Measurements from ENCODE around the gene RARG. TPM values are rescaled to one million over a fixed set of nuclear protein-coding genes. Genes with fewer than 3 reads are reported as not detected.

The RARG gene
- total RNA-seq, 1 donor from 2014 or later: 16.9 TPM

GRCh38 chr12:53197011-53197640 is 34.9 kb downstream of the RARG start:
- intact Hi-C loops (cut with micrococcal nuclease): loop anchor here (10.0 kb wide), 1 partner anchor 132 kb away; no protein-coding TSS in a partner anchor
- ATAC-seq: no peak
- no peak for DNase-seq

- intact Hi-C loops (cut with micrococcal nuclease): loop anchor here (10.0 kb wide), 1 partner anchor 132 kb away; no protein-coding TSS in a partner anchor
- DNase-seq: no peak
- ATAC-seq: no peak
Observed at GRCh38 chr12:53196486-53196885, 35.5 kb downstream of the RARG start.

GRCh38 chr12:53195516-53196420 is 36.2 kb downstream of the RARG start:
- DNase-seq (no peak), ATAC-seq (no peak)
- intact Hi-C loops (cut with micrococcal nuclease): loop anchor here (10.0 kb wide), 1 partner anchor 131 kb away; no protein-coding TSS in a partner anchor

GRCh38 chr12:53194973-53195372 is 37.0 kb downstream of the RARG start:
- DNase-seq (no peak), ATAC-seq (no peak)
- intact Hi-C loops (cut with micrococcal nuclease): loop anchor here (10.0 kb wide), 1 partner anchor 130 kb away; no protein-coding TSS in a partner anchor

DNA sequence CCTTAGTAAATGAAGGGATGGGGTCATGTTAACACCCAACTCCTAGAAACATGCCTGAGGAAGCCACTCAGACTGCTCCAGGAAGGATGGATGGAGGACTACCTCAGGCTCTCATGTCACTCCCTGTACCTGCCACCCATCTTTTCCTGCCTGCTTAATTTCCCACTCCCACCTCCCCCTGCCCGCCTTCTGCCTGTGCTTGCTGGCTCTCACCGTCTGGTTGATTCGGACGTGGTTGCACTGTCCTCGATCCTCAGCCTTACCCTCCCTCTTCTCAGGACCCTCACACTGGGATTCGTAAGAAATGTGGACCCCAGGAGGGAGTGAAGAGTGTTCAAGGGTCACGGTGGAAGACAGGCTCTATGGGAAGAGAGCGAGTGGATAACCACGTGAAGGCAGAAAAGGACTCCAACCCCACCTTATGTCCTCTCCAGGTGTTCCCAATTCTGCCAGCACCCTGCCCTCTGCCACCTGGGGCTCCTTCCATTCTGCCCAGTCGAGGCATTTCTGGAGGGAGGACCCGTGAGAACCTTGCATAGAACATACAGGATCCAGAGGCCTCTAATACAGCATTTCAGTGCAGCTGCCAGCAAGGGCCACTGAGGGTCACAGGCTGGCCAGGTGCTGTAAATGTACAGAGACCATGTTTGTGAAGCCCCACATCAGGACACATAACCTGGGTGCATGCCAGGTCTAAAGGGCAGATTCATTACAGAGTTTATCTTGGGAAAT is 37.9 kb downstream of the RARG start:
- ATAC-seq (no peak), DNase-seq (no peak)
- intact Hi-C loops (cut with micrococcal nuclease): loop anchor here (10.0 kb wide), 1 partner anchor 129 kb away; no protein-coding TSS in a partner anchor

- DNase-seq (no peak), ATAC-seq (no peak)
- intact Hi-C loops (cut with micrococcal nuclease): loop anchor here (10.0 kb wide), 1 partner anchor 128 kb away; no protein-coding TSS in a partner anchor
Observed at GRCh38 chr12:53193040-53193439, 39.0 kb downstream of the RARG start.

DNA sequence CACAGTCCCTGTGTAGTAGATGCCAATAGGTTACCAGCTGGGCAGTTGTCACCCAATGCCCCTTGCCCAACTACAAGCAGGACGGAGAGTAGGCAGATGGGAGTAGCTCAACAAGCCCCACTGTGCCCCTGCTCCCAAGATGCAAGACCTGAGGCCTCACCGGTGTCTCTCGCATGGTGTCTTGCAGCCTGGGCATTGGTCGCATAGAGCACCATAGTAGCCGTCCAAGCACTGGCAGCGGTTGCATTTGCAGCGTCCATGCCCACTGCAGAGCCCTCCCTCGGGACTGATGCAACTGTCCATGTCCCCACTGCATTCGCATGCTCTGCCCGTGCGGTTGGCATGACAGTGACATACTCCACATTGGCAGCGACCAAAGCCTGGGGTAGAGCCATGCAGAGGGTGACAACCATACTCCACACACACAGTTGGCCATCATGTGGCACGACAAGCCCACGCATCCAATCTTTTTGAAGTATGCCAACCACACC is 39.4 kb downstream of the RARG start:
- no peak for DNase-seq
- no peak for ATAC-seq
- intact Hi-C loops (cut with micrococcal nuclease): loop anchor here (10.0 kb wide), 1 partner anchor 128 kb away; no protein-coding TSS in a partner anchor

DNA sequence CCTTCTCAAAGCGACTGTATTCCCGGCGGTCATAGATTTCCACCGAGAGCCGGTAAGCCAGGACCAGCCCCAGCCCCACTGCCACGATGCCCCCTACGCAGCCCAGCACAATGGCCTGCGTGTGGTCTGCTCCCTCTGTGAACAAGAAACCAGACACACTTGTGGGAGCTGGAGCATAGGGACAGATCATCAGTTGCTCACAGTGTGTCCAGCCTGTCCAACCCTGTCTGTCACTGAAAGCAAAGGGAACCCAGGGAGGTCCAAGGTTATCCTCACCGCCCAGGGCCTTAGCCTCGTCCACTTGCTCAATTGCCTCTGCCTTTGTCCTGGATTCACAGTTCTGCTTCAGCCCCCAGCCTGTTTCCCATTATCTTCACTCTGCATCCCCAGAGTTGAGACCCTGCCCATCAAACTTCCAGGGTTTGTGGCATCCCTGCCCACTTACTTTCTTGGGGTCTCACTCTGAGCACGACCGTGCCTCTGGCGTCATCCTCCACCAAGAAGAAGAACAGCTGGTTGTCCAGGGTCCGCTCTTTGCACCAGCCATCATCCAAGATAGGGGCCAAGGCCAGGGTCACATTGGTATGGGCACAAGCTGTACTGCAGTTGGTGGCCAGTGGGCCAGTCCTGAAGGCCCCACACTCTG is 40.0 kb downstream of the RARG start:
- intact Hi-C loops (cut with micrococcal nuclease): loop anchor here (10.0 kb wide), 1 partner anchor 127 kb away; no protein-coding TSS in a partner anchor
- ATAC-seq: no peak

DNA sequence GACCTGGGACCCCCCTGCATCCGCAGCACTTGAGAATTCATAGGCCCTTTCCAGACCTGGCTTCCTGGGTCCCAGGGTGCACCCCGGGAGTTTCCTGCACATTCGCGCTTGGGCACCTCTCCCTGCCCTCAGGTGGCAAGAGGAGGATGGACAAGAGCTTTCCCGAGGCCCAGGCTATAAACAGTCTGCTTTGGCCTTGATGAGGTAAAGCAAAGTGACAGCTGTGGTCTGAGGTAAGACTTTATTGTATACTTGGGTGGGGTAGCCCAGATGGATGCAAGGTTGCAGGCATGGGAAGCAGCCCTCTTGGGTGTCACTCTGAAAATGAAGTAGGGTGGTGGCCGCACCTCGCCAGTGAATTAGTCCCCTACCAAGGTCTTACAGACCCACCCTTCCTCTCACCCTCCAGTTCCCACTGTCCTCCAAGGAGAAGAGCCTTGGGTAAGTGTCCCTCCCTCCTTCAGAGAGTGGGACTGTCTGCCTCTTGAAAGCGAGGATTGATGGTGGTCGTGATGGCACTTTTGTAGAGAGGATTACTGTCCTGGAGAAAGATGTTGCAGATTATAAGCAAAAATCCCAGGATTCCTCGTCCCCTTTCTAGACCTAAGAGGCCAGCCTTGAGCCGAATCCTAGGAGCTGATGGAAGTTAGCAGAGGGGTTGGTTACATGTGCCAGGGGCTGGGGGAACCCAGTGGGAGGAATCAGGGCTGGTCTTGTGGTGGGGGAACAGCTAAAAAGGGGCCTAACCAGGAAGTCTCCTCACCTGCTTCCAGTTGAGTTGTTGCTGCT is 40.7 kb downstream of the RARG start:
- no peak for DNase-seq
- no peak for ATAC-seq
- intact Hi-C loops (cut with micrococcal nuclease): loop anchor here (10.0 kb wide), 1 partner anchor 126 kb away; no protein-coding TSS in a partner anchor

More for the DNA sequence above, 40.0 kb downstream of the RARG start:
- DNase-seq: no peak

DNA sequence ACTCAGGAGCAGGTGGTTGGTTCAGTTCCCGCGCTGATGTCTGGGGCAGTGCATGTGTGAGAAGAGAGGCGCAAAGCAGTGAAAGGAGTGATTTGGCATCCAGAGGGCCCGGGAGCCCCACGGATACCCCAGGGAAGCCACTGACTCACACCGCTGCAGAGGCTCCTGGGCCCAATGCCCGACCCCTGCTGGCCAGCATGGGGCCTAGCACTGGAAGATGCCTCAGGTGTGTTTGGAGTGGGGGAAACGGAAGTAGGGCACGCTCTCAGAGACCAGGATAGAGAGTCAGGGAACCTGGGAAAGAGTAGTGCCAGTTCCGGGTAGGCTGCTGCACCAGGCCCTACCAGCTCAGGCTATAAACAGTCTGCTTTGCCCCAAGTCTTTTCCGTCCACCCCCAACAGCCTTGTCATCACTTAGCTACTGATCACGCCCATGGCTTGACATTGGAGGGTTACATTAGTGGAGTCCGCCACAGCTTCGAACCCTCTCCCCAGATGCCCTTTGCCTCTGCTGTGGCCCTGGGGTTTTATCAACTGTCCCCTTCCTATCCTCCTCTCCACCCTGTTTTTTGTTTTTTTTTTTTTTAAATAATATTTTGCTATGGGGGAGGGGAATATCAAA is 41.8 kb downstream of the RARG start:
- intact Hi-C loops (cut with micrococcal nuclease): loop anchor here (10.0 kb wide), 1 partner anchor 125 kb away; no protein-coding TSS in a partner anchor
- ATAC-seq (peak; percentile 78), DNase-seq (peak; percentile 79)

GRCh38 chr12:53187145-53187899 is 44.7 kb downstream of the RARG start:
- intact Hi-C loops (cut with micrococcal nuclease): no loop called here
- no peak for DNase-seq
- ATAC-seq: no peak

- DNase-seq (no peak), ATAC-seq (no peak)
- intact Hi-C loops (cut with micrococcal nuclease): no loop called here
Observed at GRCh38 chr12:53186745-53187144, 45.3 kb downstream of the RARG start.

GRCh38 chr12:53185582-53186153 is 46.3 kb downstream of the RARG start:
- DNase-seq (no peak), ATAC-seq (no peak)
- intact Hi-C loops (cut with micrococcal nuclease): no loop called here

GRCh38 chr12:53184828-53185227 is 47.2 kb downstream of the RARG start:
- intact Hi-C loops (cut with micrococcal nuclease): no loop called here
- ATAC-seq (no peak), DNase-seq (no peak)

DNA sequence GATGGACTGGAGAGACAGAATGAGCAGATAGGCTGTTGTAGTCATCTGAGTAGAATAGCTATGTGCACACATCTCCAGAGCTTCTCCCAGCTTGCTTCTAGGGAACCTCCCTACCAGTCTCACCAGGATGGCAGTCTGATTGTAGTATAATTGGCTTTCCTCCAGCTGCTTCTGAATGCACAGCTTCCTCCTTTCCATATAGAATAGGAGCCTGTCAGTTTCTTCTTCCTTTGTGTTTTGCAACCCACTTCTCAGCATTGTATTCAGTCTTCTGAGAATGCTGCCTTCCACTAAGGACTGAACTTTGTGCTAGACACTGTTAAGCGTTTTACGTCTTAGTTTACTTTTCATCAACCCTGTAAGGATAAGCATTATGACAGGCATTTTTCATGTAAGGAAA is 49.1 kb downstream of the RARG start:
- intact Hi-C loops (cut with micrococcal nuclease): no loop called here
- DNase-seq: no peak
- ATAC-seq: no peak

GRCh38 chr12:53181935-53182334 is 50.1 kb downstream of the RARG start:
- ATAC-seq: no peak
- intact Hi-C loops (cut with micrococcal nuclease): no loop called here

More at GRCh38 chr12:53181935-53182334, 50.1 kb downstream of the RARG start:
- no peak for DNase-seq

Measured in left ventricle myocardium superior (tissue), 1 donor.